DOHH2 (cell line): ENCODE results near the gene CLDN7.

Source experiments
- CTCF ChIP-seq: fragments of 200-600 bp; sonication (generic); IDR thresholded peaks from one replicate; pipeline ENCODE4 v1.5.1; 2014; ENCODE audit warnings: antibody characterized with exemption, mild to moderate bottlenecking, low read depth, low read length; ENCODE audit not compliant: poor library complexity, severe bottlenecking
- EZH2phosphoT487 ChIP-seq: fragments of 200-600 bp; sonication (generic); IDR thresholded peaks from 2 replicates; pipeline ENCODE4 v1.6.1; 2017; ENCODE audit warnings: borderline replicate concordance, mild to moderate bottlenecking, antibody characterized with exemption, low read length, moderate library complexity, mixed read lengths

DNA sequence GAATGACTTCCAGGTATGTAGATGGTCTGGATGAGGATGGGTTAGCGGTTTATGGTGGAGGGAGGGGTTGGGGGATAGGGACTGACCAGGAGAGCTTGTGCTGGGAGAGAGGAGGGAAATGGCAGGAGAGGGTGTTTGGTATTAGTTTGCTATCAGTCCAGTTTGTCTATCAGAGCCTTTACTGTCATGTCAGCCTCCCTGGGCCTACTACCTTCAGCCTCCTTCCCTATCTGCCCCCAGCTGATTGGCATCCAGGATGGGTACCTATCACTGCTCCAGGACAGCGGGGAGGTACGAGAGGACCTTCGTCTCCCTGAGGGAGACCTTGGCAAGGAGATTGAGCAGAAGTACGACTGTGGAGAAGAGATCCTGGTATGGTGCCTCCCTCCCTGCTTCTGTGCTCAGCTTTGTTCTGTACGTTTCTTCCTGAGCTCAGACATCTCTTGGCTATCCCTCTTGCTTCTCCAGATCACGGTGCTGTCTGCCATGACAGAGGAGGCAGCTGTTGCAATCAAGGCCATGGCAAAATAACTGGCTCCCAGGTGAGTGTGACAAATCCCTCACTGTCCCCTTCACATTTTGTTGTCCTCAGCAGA, 48.9 kb upstream of the CLDN7 start:
- no peak for TF ChIP-seq CTCF
- TF ChIP-seq EZH2phosphoT487, result no peak
